SH-SY5Y (cell line): ENCODE results near the gene DCAF10.

Source experiments
- GATA2 ChIP-seq: IDR thresholded peaks from 2 replicates; pipeline ENCODE4 v1.6.1; 2011; ENCODE audit warnings: mild to moderate bottlenecking, low read depth, low read length
- GATA3 ChIP-seq: IDR thresholded peaks from 2 replicates; pipeline ENCODE4 v1.6.1; 2011; ENCODE audit warnings: low read depth, mild to moderate bottlenecking, low read length, moderate library complexity

DNA sequence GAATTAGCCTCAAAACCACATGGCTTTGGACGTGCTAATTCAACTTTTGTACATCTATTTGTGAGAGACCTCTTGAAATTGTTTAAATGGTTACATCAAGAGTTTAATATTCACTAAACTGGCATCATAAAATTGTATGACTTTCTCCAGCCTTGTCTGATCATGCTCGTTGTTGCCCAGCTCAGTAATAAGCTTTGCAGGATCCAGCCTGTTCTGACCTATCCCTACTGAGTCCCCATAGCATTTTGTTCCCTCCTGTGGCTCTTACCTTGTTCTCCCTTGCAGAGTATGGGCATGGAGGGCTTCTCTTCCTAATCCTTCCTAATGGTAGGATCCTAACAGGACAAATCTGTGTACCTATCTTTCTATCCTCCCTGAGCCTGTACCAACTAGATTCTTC, 22.1 kb upstream of the DCAF10 start:
- TF ChIP-seq GATA2 (no peak), GATA3 (no peak)
